GM10248 (cell line): ENCODE data around the gene PCDHA4.
"Not testable (repeated sequence)": the region's sequence is repeated elsewhere in the genome, so short reads cannot be mapped to it uniquely, and the experiment has no call there.

ENCODE experiments used
- CTCF ChIA-PET: fragments of 300-600 bp; sonication (Branson Sonifier 250); formaldehyde crosslinking; extraction: SDS; loops from one replicate; lab custom pipeline; 2021; ENCODE audit warnings: antibody characterized with exemption; lab: Yijun Ruan, JAX
- POLR2A ChIA-PET: fragments of 350-650 bp; sonication (Branson Sonifier 250); formaldehyde crosslinking; extraction: SDS; loops from one replicate; lab custom pipeline; 2020; ENCODE audit warnings: antibody characterized with exemption; lab: Yijun Ruan, JAX
- DNase-seq: peaks from one replicate; pipeline ENCODE4 v3.0.0; 2012; ENCODE audit errors: extremely low spot score
- CTCF ChIP-seq: IDR thresholded peaks from 2 replicates; pipeline ENCODE4 v1.5.1; 2012; ENCODE audit warnings: mild to moderate bottlenecking, low read depth; ENCODE audit errors: extremely low read depth, missing control alignments, control extremely low read depth

PCDHA4 gene

GRCh38 chr5:140840978-140841962, 34.4 kb downstream of the PCDHA4 start, which contains the start of gene PCDHA8:
Gene PCDHA8 (plus strand): TSS chr5:140841187. CDS start chr5:140841322, 135 bp downstream.
- ChIA-PET POLR2A (no interaction called here), CTCF (no interaction called here)
- no peak for TF ChIP-seq CTCF
- no peak for DNase-seq

GRCh38 chr5:140842798-140843733, 36.2 kb downstream of the PCDHA4 start:
- ChIA-PET POLR2A (no interaction called here), CTCF (no interaction called here)
- no peak for DNase-seq
- no peak for TF ChIP-seq CTCF

GRCh38 chr5:140848139-140849102, 41.6 kb downstream of the PCDHA4 start, which contains the start of gene PCDHA9:
Gene PCDHA9 (plus strand): TSS chr5:140848382. CDS start chr5:140848496, 114 bp downstream.
- CTCF ChIA-PET, POLR2A ChIA-PET, DNase-seq: not testable (repeated sequence)

- POLR2A ChIA-PET, CTCF ChIA-PET, DNase-seq: not testable (repeated sequence)
Observed at GRCh38 chr5:140849831-140850634, 43.2 kb downstream of the PCDHA4 start.

- ChIA-PET CTCF (no interaction called here), POLR2A (no interaction called here)
- DNase-seq, result no peak
- TF ChIP-seq CTCF, result no peak
Observed at GRCh38 chr5:140855772-140856674, 49.2 kb downstream of the PCDHA4 start, which contains the start of gene PCDHA10. Gene PCDHA10 (plus strand): TSS chr5:140855897. CDS start chr5:140856049, 152 bp downstream.
